Measurements from ENCODE around the gene ARID4B. TPM values are rescaled to one million over a fixed set of nuclear protein-coding genes. Genes with fewer than 3 reads are reported as not detected.

ARID4B gene
- total and polyA plus RNA-seq, 2 donors from 2014 or later: 6.6 to 50.3 TPM

GRCh38 chr1:235302143-235302542, 25.8 kb downstream of the ARID4B start:
- intact Hi-C loops (cut with DNase I): no loop called here
- Histone ChIP-seq H3K4me1 (ENCODE audit: control insufficient read depth in 2 of 3, insufficient read depth in 2 of 3, low read depth in 1 of 3, low read length in 3 of 3) (peaks cover 0 to 9% (median 5%) of the 10 kb centered on the region in 3 donors), H3K4me3 (ENCODE audit: low read length in 3 of 3) (no peak overlapping the region), H3K36me3 (ENCODE audit: control insufficient read depth in 2 of 3, insufficient read depth in 3 of 3, low read length in 3 of 3) (no peaks in the 10 kb centered on the region), H3K9ac (ENCODE audit: low read length in 3 of 3) (no peak overlapping the region), H3K9me3 (ENCODE audit: control insufficient read depth in 2 of 3, insufficient read depth in 1 of 3, low read length in 3 of 3) (no peaks in the 10 kb centered on the region), H3K27ac (ENCODE audit: low read depth in 2 of 2, low read length in 2 of 2) (no peak overlapping the region), H3K27me3 (ENCODE audit: control insufficient read depth, insufficient read depth, low read length) (no peaks in the 10 kb centered on the region)
- TF ChIP-seq CTCF (IDR thresholded peaks at IDR 0.05; ENCODE audit: borderline replicate concordance, extremely low read depth, insufficient read depth): no peak
- FAIRE-seq: no peak
- no peak for DNase-seq

- no peak for TF ChIP-seq CTCF (IDR thresholded peaks at IDR 0.05; ENCODE audit: borderline replicate concordance, extremely low read depth, insufficient read depth)
- H3K9me3 ChIP-seq (ENCODE audit: control insufficient read depth in 2 of 3, insufficient read depth in 1 of 3, low read length in 3 of 3): no peaks in the 10 kb centered on the region
- FAIRE-seq (no peak), DNase-seq (no peak)
- no peak overlapping the region for H3K27ac ChIP-seq (ENCODE audit: low read depth in 2 of 2, low read length in 2 of 2)
- no peak overlapping the region for H3K9ac ChIP-seq (ENCODE audit: low read length in 3 of 3)
- H3K4me3 ChIP-seq (ENCODE audit: low read length in 3 of 3): no peak overlapping the region
- H3K36me3 ChIP-seq (ENCODE audit: control insufficient read depth in 2 of 3, insufficient read depth in 3 of 3, low read length in 3 of 3): no peaks in the 10 kb centered on the region
- peaks cover 0 to 9% (median 5%) of the 10 kb centered on the region in 3 donors for H3K4me1 ChIP-seq (ENCODE audit: control insufficient read depth in 2 of 3, insufficient read depth in 2 of 3, low read depth in 1 of 3, low read length in 3 of 3)
- H3K27me3 ChIP-seq (ENCODE audit: control insufficient read depth, insufficient read depth, low read length): no peaks in the 10 kb centered on the region
- intact Hi-C loops (cut with DNase I): no loop called here
Observed at GRCh38 chr1:235299169-235299858, 28.7 kb downstream of the ARID4B start.

DNA sequence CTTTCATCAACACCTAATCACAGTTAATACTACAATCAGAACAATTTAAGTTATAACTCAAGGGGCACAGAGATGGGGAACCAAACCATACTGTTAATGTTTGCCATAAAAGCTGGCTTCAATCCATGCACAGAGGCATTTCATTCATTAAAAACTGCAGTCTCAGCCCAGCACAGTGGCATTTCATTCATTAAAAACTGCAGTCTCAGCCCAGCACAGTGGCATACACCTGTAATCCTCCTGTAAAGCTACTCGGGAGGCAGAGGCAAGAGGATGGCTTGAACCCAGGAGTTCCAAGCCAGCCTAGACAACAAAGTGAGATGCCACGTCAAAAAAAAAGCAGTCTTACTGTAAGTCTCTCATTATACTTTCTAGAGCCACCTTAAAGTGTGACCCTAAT, 29.2 kb downstream of the ARID4B start:
- intact Hi-C loops (cut with DNase I): no loop called here
- TF ChIP-seq CTCF (IDR thresholded peaks at IDR 0.05; ENCODE audit: borderline replicate concordance, extremely low read depth, insufficient read depth): no peak
- Histone ChIP-seq H3K27me3 (ENCODE audit: control insufficient read depth, insufficient read depth, low read length) (no peaks in the 10 kb centered on the region), H3K4me3 (ENCODE audit: low read length in 3 of 3) (no peak overlapping the region), H3K27ac (ENCODE audit: low read depth in 2 of 2, low read length in 2 of 2) (no peak overlapping the region), H3K36me3 (ENCODE audit: control insufficient read depth in 2 of 3, insufficient read depth in 3 of 3, low read length in 3 of 3) (no peaks in the 10 kb centered on the region), H3K9ac (ENCODE audit: low read length in 3 of 3) (no peak overlapping the region), H3K4me1 (ENCODE audit: control insufficient read depth in 2 of 3, insufficient read depth in 2 of 3, low read depth in 1 of 3, low read length in 3 of 3) (peaks cover 0 to 9% (median 5%) of the 10 kb centered on the region in 3 donors), H3K9me3 (ENCODE audit: control insufficient read depth in 2 of 3, insufficient read depth in 1 of 3, low read length in 3 of 3) (no peaks in the 10 kb centered on the region)
- DNase-seq: peak in 1 of 5 donors; percentile 15
- no peak for FAIRE-seq
